K562 (cell line): ENCODE results near the gene YPEL4. TPM values are rescaled to one million over a fixed set of nuclear protein-coding genes. Genes with fewer than 3 reads are reported as not detected.

Experiments
- FIP1L1 ChIP-seq: fragments of 200-400 bp; formaldehyde crosslinking; IDR thresholded peaks from 2 replicates; pipeline ENCODE4 v1.6.1; 2018; ENCODE audit warnings: mild to moderate bottlenecking, low read depth, low read length; ENCODE audit not compliant: poor library complexity, severe bottlenecking
- FOXK2 ChIP-seq, 2 experiments: fragments of 450-650 bp; IDR thresholded peaks in 1 of 2; conservative IDR thresholded peaks in 1 of 2; 2 replicates each; pipeline ENCODE4 v1.6.1; 2016; ENCODE audit warnings: low read depth in 2 of 2, mild to moderate bottlenecking in 1 of 2
- HDAC1 ChIP-seq, 2 experiments: fragments of 450-650 bp; IDR thresholded peaks; 2 replicates each; pipeline ENCODE4 v1.6.1; 2016 to 2017; ENCODE audit warnings: inconsistent platforms in 1 of 2, mild to moderate bottlenecking in 1 of 2, moderate library complexity in 1 of 2
- KAT7 ChIP-seq: sonication (generic); formaldehyde crosslinking; IDR thresholded peaks from 2 replicates; pipeline ENCODE4 v1.8.0; 2022; ENCODE audit warnings: missing genetic modification reagents, mild to moderate bottlenecking, borderline replicate concordance
- MTA3 ChIP-seq: fragments of 450-650 bp; formaldehyde crosslinking; IDR thresholded peaks from 2 replicates; pipeline ENCODE4 v1.6.1; 2017; ENCODE audit warnings: mild to moderate bottlenecking, borderline replicate concordance
- MTF1 ChIP-seq: fragments of 250-450 bp; sonication (Bioruptor Pico); IDR thresholded peaks from 2 replicates; pipeline ENCODE4 v1.9.0; 2021; ENCODE audit warnings: moderate library complexity, mild to moderate bottlenecking, inconsistent platforms, borderline replicate concordance
- NCOA4 ChIP-seq: fragments of 450-650 bp; IDR thresholded peaks from 2 replicates; pipeline ENCODE4 v1.6.1; 2018; ENCODE audit warnings: mild to moderate bottlenecking; ENCODE audit not compliant: partially characterized antibody
- NR2C2 ChIP-seq, 2 experiments: fragments of 200-800 bp in 1 of 2; sonication (Bioruptor generic) in 1 of 2; sonication (generic) in 1 of 2; formaldehyde crosslinking in 1 of 2; IDR thresholded peaks; 2 replicates each; pipeline versions ENCODE4 v1.6.1 to v1.8.0; 2016 to 2022; ENCODE audit warnings: mild to moderate bottlenecking in 1 of 2, missing compliant biosample characterization in 1 of 2, missing genetic modification characterization in 1 of 2, missing genetic modification reagents in 1 of 2
- PHB ChIP-seq: fragments of 250-450 bp; sonication (Bioruptor Pico); IDR thresholded peaks from 2 replicates; pipeline ENCODE4 v1.5.0; 2021
- PHB2 ChIP-seq: fragments of 450-650 bp; IDR thresholded peaks from 2 replicates; pipeline ENCODE4 v1.6.1; 2017; ENCODE audit warnings: low read depth
- PHF21A ChIP-seq: fragments of 450-650 bp; IDR thresholded peaks from 2 replicates; pipeline ENCODE4 v1.6.1; 2017; ENCODE audit warnings: low read depth, borderline replicate concordance
- SIN3B ChIP-seq: fragments of 450-650 bp; IDR thresholded peaks from 2 replicates; pipeline ENCODE4 v1.6.1; 2017; ENCODE audit warnings: low read depth, mild to moderate bottlenecking, moderate library complexity
- SIX5 ChIP-seq, 2 experiments: IDR thresholded peaks; 2 replicates each; pipeline ENCODE4 v1.6.1; 2011; ENCODE audit warnings: low read length in 2 of 2, borderline replicate concordance in 1 of 2, low read depth in 1 of 2, mild to moderate bottlenecking in 1 of 2, moderate library complexity in 1 of 2; ENCODE audit not compliant: insufficient read depth in 1 of 2
- SP2 ChIP-seq: IDR thresholded peaks from 2 replicates; pipeline ENCODE4 v1.6.1; 2011; ENCODE audit warnings: mild to moderate bottlenecking, low read depth, low read length, moderate library complexity; ENCODE audit not compliant: poor library complexity, severe bottlenecking; ENCODE audit errors: extremely low read depth
- ZC3H11A ChIP-seq: IDR thresholded peaks from 2 replicates; pipeline ENCODE4 v1.6.1; 2012; ENCODE audit warnings: low read depth, low read length, improper control_type of control experiment
- ZNF121 ChIP-seq: sonication (generic); formaldehyde crosslinking; conservative IDR thresholded peaks from 2 replicates; pipeline ENCODE4 v1.8.0; 2022; ENCODE audit warnings: missing genetic modification reagents
- ZNF263 ChIP-seq: sonication (generic); formaldehyde crosslinking; IDR thresholded peaks from 2 replicates; pipeline ENCODE4 v1.8.0; 2022; ENCODE audit warnings: mild to moderate bottlenecking, missing genetic modification reagents, borderline replicate concordance
- ZNF274 ChIP-seq: IDR thresholded peaks from 2 replicates; pipeline ENCODE4 v1.6.1; 2011; ENCODE audit warnings: low read depth, mild to moderate bottlenecking, low read length, moderate library complexity, borderline replicate concordance
- ZNF277 ChIP-seq: fragments of 250-450 bp; sonication (Bioruptor Pico); IDR thresholded peaks from 2 replicates; pipeline ENCODE4 v1.8.0; 2022; ENCODE audit warnings: inconsistent platforms, mild to moderate bottlenecking, moderate library complexity, borderline replicate concordance
- ZNF444 ChIP-seq: fragments of 250-450 bp; sonication (Bioruptor Pico); IDR thresholded peaks from 2 replicates; pipeline ENCODE4 v1.4.0; 2020; ENCODE audit warnings: mild to moderate bottlenecking, moderate library complexity
- ZNF449 ChIP-seq: fragments of 250-450 bp; sonication (Bioruptor Pico); IDR thresholded peaks from 2 replicates; pipeline ENCODE4 v1.8.0; 2022; ENCODE audit warnings: moderate library complexity, mild to moderate bottlenecking, inconsistent platforms
- ZNF785 ChIP-seq: fragments of 250-450 bp; sonication (Bioruptor Pico); IDR thresholded peaks from 2 replicates; pipeline ENCODE4 v1.4.0; 2020; ENCODE audit warnings: mild to moderate bottlenecking
- polyA plus RNA-seq, 8 experiments: library from polyadenylated mRNA; depleted of rRNA in 4 of 8; stranded (reverse) in 5 of 8; unstranded in 3 of 8; fragments of >200 nt; fragmentation: Nextera tagmentation in 2 of 8; fragmentation: Illumina TruSeq in 1 of 8; extraction: Ambion mirVana in 2 of 8; extraction: Trizol in 1 of 8; gene quantifications; 2 replicates each; pipeline versions ENCODE4 v1.2.1 to v1.2.3, GENCODE V29; 2011 to 2014; ENCODE audit warnings: inconsistent platforms in 1 of 8, missing spikeins in 1 of 8
- total RNA-seq, 7 experiments: library from RNA; depleted of rRNA in 6 of 7; stranded (reverse); fragments of >200 nt in 6 of 7; fragmentation: Illumina TruSeq in 2 of 7; extraction: Trizol in 2 of 7; gene quantifications; 2 replicates each; pipeline versions ENCODE4 v1.2.1 to v1.2.3, GENCODE V29; 2011 to 2021; ENCODE audit warnings: low replicate concordance in 1 of 7
- TF ChIP-seq, protein P1 (sequence below): fragments of 250-450 bp; sonication (Bioruptor Pico); IDR thresholded peaks from 2 replicates; pipeline ENCODE4 v1.8.0; 2022; ENCODE audit warnings: moderate library complexity, mild to moderate bottlenecking, inconsistent platforms

YPEL4 gene
- total and polyA plus RNA-seq, 9 of the 15 experiments (the other 6 are each of a cell fraction or from before 2014, with no cell fraction given) = 0.07 to 1.4 (median 0.40) TPM; not detected in 2

DNA sequence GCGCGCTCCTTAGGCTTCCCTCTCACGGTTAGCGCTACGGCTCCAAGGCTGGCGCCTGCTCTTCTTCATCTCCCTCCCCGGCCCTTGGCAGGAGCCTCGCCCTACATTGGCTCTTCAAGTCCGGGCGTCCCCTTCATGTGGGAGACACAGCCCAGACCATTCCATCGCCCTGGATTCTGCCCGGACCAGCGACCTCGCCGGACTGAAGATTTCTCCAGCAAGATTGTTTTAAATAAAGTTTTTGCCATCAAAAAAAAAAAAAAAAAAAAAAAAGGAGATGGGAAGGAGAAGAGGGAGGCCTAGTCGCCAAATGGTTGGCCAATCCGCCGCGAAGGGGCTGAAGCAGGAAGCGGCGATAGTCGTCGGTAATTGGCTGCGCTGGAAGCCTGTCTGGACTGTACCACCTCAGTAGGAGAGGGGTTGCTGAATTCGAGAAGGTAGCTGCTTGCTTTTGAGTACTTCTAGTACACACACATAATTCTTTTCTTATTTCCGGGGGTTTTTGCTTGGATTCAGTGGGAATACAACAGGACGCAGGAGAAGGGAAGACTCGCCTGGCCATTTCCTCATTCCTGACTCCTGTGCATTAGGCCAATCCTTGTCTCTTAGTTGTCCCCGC, 17.5 kb upstream of the YPEL4 start (continued):
- TF ChIP-seq, protein P1, sequence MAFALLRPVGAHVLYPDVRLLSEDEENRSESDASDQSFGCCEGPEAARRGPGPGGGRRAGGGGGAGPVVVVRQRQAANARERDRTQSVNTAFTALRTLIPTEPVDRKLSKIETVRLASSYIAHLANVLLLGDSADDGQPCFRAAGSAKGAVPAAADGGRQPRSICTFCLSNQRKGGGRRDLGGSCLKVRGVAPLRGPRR (CRISPR knock-in tag) = no peak
- TF ChIP-seq NR2C2 (CRISPR knock-in tag; IDR thresholded peaks at IDR 0.05) = no peak
- no peak; the same call in 1 of the 2 replicates for TF ChIP-seq NR2C2 (tag; IDR thresholded peaks at IDR 0.05)
- no peak for TF ChIP-seq PHB (CRISPR knock-in tag)
- TF ChIP-seq HDAC1 (IDR thresholded peaks at IDR 0.05) = no peak; a peak in 1 of 4 replicates
- peak in 1 of 2 experiments; percentile 20; a peak in 1 of 4 replicates for TF ChIP-seq SIX5 (IDR thresholded peaks at IDR 0.05; ENCODE audit: borderline replicate concordance in 1 of 2, insufficient read depth in 1 of 2, low read depth in 1 of 2, low read length in 2 of 2)
- no peak for TF ChIP-seq ZNF444 (CRISPR knock-in tag)
- no peak for TF ChIP-seq NCOA4
- peak; percentile 76 to 100; a peak in 3 of 4 replicates for TF ChIP-seq FOXK2 (conservative IDR thresholded peaks at IDR 0.05 in 1 of 2, IDR thresholded peaks at IDR 0.05 in 1 of 2; ENCODE audit: low read depth in 2 of 2)
- no peak for TF ChIP-seq PHF21A
- peak; percentile 75 for TF ChIP-seq SP2
- no peak for TF ChIP-seq ZNF277 (CRISPR knock-in tag)
- no peak for TF ChIP-seq SIN3B
- TF ChIP-seq ZC3H11A = no peak
- TF ChIP-seq PHB2 = no peak
- no peak for TF ChIP-seq ZNF449 (CRISPR knock-in tag)
- no peak; the same call in 1 of the 2 replicates for TF ChIP-seq KAT7 (CRISPR knock-in tag)
- no peak for TF ChIP-seq ZNF785 (CRISPR knock-in tag)
- no peak for TF ChIP-seq ZNF274
- 0 out of 2 replicates have a peak, but pooled peaks have one; percentile 8 for TF ChIP-seq MTA3
- TF ChIP-seq ZNF263 (CRISPR knock-in tag) = no peak
- TF ChIP-seq ZNF121 (CRISPR knock-in tag) = no peak
- TF ChIP-seq FIP1L1 = no peak
- no peak for TF ChIP-seq MTF1
